Measurements from ENCODE around the gene HMG20A.
"Not testable (repeated sequence)": the region's sequence is repeated elsewhere in the genome, so short reads cannot be mapped to it uniquely, and the experiment has no call there.

The HMG20A gene

DNA sequence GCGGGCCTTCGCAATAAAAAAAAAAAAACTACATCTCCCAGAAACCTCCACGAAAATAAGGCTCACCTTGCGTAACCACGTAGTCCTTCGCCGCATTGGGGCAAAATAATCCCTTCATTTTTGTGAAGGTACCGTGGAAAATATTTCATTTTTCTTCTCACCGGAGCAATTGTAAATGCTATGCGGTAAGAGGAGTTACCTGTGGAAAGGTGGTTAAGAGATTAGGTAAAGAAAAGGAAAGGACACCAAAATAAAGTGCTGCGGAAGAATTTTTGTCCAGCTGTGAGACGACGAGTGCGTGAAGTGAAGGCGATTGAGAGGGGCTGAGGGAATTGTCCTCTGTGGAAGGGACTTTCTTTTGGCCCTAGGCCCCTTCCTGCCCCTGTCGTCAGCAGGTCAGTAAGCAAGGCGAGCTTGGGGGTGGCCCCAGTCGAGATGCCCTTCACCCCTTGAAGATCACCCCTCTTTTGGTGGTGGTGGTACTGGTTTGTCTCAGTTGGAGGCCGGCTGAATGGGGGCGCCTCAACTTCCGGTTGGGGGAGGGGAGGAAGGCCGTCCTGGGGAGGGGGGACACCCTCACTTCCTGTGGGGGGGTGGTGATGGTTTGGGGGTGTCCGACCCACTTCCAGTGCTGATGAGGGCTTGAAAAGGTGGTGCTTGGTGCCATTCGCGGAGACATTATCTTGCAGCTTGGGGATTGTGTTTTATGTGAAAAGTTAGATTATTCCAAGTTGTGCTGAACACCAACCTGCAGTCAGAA, at the start of gene HMG20A:
TSS of gene HMG20A (plus strand) at position 279 of the 760 bp plus-strand sequence. CDS start 37,520 bp downstream, outside the sequence.
- DNase-seq, result peak; percentile 69

DNA sequence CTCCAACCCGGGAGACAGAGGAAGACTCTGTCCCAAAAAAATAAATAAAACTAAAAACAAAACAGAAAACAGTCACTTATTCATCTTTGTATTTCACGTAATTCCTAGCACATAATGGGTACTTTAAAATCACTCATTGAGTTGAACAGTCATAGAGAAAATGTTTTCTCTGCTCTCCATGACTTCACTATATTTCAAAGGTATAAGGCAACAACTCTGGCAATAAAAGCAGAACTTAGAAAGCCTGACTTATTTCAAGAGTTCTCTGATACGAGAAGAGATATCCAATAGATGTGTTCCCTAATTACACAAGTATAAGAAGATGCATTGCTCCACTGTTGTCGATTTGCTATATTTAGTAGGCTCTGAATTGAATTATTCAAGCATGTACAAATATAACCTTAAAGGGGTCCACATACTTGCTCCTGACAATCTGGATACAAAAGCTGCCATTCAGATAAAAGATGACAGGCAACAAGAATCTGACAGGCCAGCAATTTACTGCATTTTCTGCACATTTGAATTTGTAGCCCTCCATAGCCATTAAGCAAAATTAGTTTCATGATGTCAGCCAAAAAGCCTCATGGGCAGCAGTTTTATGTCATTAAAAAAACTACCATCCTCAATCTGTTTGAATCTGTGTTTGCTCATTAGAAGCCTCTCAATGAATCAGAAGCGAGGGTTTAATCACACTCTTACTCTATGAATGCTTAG, 48.7 kb upstream of the HMG20A start:
- no peak for DNase-seq

DNA sequence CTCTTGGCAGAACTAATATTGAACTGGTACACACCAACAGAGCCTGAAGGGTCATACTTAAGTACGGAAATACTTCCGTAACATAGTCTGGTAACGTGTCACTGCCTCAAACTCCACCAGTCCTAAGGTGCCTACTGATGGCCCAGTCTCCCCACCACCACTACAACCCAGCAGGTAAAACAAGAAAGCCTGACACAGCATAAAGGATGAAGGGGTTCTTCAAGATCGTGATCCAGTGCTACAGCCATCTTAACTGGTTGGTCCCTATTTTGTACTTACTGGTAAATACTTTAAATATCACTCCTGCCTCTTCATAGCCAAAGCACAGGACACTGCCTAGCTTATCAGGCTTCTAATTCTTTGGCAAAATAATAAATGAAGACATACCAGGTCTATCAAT, 47.2 kb upstream of the HMG20A start:
- no peak for DNase-seq

DNA sequence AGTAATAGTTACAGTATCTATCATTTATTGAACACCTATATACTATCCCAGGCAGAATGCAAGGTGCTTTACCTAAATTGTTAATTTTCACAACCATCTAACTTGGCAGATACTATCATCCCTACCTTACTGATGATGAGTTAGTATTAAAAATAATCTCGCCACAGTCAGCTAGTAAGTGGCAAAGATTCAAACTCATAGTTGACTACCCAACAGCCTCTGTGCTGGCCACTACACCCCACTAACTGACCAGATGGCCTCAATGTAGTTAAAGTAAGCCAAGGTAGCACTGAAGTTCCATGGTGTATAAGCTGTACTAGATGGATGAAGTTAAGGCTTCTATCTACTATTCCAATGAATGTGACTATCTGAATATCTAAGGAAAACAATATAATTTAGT, 45.6 kb upstream of the HMG20A start:
- DNase-seq, result no peak

DNA sequence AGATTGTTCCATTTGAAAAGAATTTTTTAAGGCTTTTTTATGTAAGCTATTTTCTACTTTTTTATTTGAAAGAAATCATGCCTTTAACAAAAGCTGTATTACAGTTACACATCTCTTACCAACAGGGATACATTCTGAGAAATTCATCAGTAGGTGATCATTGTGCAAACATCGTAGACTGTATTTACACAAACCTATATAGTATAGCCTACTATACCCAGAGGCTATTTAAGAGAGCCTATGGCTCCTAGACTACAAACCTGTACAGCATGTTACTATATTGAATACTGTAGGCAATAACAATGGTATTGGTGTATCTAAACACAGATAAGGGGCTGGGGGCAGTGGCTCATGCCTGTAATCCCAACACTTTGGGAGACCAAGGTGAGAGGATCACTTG, 43.9 kb upstream of the HMG20A start:
- DNase-seq, result no peak

DNA sequence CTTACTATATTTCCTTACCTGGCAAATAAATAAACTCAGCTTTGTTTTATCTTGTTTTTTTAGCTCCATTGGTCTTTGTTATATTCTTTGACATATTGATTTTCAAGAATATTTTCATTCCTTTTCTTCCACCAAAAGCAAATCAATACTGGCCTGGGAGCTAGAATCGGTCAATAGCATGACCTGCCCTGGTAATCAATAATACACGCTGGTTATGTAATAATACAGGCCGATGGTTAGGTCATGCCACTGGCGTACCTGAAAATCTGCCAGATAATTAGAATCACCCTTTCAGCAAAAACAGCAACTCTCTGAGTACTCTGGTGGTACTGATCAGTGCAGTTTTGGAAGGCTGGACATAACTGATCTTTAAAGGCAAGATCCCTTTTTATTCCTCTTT, 40.7 kb upstream of the HMG20A start:
- no peak for DNase-seq

DNA sequence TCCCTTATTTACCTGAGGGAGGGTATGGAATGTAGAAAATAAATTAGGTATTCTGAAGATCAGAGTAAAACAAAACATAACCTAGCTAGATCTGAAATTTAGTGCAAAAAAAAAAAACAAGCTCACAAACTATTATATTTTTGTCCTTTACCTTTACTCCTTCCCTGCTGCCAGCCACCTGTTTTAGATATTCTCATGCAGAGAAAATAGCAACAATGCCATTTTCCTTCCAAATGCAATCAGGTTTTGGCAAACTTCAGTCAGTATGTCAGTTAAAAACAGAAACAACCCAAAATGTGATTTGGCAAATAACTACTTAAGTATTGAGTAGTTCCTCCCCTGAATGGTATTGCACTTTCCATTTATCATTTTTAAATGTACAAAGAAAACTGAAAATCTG, 36.6 kb upstream of the HMG20A start:
- no peak for DNase-seq

DNA sequence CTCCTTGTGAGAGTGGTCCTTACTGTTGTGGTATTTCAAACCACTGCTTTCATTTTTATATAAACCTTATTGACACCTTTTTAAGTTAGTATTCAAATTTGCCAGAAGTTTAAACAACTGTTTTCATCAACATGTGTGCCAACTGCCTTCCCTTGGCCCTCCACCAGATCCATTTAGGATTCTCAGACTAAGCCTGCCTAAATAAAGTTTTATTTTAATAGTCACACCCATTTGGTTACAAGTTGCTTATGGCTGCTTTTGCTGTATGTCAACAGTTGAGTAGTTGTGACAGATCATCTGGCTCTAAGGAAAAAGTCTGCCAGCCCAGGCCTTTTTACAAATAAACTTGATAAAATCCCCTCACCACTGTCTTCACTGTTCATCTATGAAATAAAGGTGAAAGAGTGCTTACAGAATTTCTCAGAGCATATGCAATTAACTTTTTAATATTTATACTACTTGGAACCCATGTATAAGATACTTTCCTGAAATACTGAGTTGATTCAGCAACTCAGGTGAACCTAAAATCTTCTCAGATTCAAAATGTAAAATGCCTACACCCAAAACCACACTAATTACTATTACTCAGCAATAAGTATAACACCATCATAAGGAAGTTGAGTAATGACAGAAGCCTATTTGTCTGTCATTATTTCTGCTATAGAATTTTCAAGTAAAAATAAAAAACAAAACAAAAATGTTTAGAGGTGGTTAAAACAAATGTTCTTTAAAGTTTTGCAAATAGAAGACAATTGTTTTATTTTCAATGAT, 35.9 kb upstream of the HMG20A start:
- no peak for DNase-seq

DNA sequence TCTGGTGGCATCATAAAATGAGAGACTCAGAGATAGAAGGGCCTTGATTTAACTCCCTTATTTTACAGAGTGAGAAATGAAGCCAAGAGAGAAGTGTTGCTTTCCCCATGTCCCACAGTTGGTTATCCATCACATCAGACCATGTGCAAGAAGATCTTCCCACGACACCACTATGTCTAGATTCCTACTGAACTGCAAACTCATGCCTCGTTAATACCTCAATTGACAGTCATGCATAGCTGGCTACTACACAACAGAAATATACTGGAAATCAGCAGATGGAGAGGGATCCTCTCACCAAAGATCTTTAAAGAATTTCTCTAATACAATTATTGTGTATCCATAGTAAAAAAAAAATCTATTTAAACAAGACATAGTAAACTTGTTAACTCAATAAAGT, 34.1 kb upstream of the HMG20A start:
- no peak for DNase-seq

DNA sequence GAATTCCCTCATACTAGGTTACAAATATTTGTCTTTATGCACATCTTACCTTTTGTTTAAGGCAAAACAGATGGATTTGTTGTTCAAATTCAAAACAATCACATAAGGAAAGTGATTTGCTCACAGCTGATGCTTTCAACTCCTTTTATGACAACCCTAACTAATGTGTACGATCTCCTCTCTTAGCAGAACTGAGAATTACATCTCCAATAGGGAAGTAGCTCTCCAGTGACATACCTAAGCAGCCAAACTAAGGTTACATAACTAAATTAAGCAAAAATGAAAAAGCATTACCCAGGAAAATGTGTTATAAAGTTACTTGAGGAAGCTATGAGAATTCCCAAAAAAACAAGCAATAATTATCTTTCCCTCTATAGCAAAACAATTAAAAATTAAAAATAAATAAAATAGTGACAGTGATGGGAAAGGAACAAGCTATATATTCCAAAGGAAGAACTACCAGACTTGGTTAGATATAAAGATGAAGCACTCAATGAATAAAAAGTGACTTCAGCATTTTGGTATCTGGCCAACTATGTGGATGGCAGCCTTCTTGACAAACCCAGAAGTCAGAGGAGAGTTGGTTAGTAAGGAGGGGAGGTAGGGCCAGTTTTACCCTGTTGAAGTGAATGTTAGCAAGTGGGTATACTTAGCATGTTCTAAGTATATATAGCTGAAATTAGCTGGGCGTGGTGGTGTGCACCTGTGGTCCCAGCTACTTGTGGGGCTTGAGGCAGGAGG, 33.2 kb upstream of the HMG20A start:
- peak; percentile 52 for DNase-seq

DNA sequence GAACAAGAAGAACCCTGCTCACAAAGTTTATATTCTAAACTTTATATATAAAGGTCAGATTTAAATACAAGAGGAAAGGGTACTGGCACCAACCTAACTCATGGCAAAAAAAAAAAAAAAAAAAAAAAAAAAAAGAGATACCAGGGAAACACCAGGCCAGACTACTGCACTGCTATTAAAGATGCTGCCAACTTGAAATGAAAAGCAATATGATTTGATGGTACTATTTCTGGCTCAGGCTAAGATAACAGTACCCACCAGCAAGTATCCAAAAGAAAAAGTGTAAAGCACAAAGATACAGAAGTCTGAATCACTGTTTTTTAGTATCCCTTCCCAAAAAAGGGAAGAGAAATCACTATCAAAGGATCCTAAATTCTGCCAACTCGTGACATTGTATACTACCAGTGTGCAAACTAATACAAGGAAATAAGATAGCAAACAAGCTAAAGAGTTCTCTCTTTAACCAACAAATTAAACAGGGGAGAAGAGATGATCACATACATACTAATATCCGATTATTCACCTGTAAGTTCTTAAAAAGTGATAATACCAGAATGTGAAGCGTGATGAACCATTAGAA, 29.2 kb upstream of the HMG20A start:
- DNase-seq, result no peak

DNA sequence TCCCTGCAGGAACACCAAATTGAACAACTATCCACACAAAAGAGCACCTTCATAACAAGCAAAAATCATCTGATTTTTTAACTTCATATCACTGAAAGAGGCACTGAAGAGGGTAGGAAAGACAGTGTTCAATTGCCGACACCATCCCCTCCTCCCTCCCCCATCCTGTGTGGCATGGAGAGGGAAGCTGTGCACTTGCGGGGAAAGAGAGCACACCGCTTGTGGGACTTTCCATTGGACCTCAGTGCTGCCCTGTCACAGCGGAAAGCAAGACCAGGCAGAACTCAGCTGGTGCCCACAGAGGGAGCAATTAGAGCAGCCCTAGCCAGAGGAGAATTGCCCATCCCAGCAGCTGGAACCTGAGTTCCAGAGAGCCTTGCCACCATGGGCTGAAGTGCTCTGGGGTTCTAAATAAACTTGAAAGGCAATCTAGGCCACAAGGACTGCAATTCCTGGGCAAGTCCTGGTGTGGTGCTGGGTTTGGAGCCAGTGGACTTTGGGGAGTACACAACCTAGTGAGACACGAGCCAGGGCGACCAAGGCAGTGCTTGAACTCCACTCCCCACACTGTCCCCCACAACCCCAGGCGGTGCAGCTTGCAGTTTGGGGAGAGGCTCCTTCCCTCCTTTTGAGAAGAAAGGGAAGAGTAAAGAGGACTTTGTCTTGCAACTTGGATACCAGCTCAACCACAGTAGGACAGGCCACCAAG, 27.8 kb upstream of the HMG20A start:
- DNase-seq, result no peak

DNA sequence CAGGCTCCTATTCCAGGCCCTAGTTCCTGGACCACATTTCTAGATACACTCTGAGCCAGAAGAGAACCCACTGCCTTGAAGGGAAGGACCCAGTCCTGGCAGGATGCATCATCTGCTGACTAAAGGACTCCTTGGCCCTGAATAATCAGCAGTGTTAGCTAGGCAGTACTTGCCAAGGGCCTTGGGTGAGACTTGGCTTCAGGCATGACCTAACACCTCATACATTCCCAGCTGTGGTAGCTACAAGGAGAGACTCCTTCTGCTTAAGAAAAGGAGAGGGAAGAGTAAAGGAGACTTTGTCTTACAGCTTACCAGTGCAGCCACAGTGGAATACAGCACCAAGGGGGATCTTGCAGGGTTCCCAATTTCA, 27.2 kb upstream of the HMG20A start:
- peak; percentile 82 for DNase-seq

DNA sequence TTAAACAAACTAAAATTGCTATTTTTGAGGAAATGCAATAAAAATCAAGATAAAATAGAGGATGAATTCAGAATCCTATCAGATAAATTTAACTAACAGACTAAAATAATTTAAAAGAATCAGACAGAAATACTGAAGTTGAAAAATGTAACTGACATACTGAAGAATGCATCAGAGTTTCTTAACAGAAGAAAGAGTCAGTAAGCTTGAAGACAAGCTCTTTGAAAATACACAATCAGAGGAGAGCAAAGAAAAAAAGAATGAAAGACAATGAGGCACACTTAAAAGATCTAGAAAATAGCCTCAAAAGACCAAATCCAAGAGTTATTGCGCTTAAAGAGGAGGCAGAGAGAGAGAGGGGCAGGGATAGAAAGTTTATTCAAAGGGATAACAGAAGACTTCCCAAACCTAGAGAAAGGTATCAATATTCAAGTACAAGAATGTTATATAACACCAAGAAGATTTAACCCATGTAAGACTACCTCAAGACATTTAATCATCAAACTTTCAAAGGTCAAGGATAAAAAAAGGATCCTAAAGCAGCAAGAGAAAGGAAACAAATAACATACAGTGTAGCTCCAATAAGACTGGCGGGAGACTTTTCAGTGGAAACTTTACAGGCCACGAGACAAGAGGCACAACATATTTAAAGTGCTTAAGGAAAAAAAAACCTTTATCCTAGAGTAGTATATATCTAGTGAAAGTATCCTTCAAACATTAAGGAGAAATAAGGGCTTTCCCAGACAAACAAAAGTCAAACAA, 25.5 kb upstream of the HMG20A start:
- DNase-seq, result no peak

DNA sequence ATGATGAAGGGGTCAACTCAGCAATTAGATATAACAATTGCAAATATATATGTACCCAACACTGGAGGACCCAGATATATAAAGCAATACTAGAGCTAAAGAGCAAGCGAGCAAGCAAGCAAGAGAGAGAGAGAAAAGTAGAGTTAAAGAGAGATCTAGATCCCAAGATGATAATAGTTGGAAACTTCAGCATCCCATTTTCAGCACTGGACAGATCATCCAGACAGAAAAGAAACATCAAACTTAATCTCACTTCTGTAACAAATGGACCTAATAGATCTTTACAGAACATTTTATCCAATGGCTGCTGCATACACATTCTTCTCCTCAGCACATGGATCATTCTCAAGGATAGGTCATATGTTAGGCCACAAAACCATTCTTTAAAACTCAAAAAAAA, 24.0 kb upstream of the HMG20A start:
- no peak for DNase-seq

DNA sequence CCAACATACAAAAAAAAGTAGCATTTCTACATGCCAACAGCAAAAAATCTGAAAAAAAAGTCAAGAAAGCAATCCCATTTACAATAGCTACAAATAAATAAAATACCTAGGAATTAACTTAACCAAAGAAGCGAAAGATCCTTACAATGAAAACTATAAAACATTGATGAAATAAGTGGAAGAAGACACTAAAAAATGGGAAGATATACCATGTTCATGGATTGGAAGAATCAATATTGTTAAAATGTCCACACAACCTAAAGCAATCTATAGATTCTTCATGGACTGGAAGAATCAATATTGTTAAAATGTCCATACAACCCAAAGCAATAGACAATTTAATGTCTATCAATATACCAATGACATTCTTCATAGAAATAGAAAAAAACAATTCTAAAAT, 21.8 kb upstream of the HMG20A start:
- no peak for DNase-seq

DNA sequence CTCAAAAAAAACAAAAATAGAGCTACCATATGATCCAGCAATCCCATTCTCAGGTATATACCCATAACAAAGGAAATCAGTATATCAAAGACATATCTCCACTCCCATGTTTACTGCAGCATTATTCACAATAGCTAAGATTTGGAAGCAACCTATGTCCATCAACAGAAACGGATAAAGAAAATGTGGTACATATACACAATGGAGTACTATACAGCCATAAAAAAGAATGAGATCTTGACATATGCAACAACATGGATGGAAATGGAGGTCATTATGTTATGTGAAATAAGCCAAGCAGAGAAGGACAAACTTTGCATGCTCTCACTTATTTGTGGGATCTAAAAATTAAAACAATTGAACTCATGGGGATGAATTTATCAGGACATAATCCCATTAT, 20.4 kb upstream of the HMG20A start:
- DNase-seq, result no peak

DNA sequence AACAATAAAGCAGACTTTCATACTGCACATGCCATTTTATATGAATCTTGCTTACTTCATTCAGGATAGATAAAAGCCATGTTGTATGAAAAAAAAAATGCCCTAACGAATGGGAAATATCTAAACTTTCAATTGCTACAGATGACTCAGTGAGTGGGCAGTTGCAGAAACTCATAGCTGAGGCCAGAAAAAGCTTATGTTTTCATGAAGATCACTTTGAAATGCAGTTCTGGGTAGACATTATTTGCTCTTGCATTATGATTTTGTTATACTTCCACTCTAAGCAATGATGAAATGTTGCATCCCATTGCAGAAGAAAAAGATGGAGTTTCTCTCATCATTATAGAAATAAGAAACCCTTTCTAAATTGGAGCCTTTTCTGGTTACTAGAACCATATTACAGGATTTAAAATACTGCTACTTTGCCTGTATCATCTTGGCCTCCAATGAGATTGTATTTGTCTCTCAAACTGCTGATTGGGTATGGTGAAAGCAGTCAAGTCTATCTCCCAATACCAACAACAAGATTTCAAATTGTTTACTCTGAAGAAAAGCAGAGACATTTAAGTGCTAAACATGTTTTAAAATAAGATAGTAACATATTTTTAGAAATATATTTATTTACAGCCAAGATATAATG, 17.8 kb upstream of the HMG20A start:
- DNase-seq, result peak; percentile 81

DNA sequence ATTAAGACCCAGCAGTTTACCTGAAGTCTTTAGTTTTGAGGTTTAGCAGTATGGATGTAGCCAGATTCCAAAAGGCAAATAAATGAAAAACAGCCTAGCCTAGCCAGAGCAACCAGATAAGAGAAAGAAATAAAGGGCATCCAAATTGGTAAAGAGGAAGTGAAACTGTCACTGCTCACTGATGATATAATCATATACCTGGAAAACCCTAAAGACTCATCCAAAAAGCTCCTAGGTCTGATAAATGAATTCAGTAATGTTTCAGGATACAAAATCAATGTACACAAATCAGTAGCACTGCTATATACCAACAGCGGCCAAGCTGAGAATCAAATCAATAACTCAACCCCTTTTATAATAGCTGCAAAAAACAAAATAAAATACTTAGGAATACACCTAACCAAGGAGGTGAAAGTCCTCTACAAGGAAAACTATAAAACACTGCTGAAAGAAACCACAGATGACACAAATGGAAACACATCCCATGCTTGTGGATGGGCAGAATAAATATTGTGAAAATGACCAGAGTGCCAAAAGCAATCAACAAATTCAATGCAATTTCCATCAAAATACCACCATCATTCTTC, 14.4 kb upstream of the HMG20A start:
- not testable (repeated sequence) for DNase-seq

DNA sequence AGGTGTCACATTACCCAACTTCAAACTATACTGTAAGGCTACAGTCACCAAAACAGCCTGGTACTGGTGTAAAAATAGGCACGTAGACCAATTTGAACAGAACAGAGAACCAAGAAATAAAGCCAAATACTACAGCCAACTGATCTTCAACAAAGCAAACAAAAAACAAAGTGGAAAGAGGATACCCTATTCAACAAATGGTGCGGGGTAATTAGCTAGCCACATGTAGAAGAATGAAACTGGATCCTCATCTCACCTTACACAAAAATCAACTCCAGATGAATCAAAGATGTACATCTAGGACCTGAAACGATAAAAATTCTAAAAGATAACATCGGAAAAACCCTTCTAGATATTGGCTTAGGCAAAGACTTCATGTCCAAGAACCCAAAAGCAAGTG, 13.8 kb upstream of the HMG20A start:
- no peak for DNase-seq
